ENCODE data around the gene GALNT18. TPM values are rescaled to one million over a fixed set of nuclear protein-coding genes. Genes with fewer than 3 reads are reported as not detected.

Gene GALNT18
- total and polyA plus RNA-seq, 2 experiments from 2014 or later: 4.3 to 10.8 TPM

- no peak overlapping the region for H2AFZ ChIP-seq
- no peak overlapping the region for H3K27ac Mint-ChIP-seq
- H3K4me3 Mint-ChIP-seq: no peak overlapping the region
- no peaks in the 10 kb centered on the region for H3K27me3 ChIP-seq (ENCODE audit: insufficient read depth)
- TF ChIP-seq NANOG (IDR thresholded peaks at IDR 0.05; ENCODE audit: borderline replicate concordance): no peak
- TF ChIP-seq EZH2phosphoT487 (IDR thresholded peaks at IDR 0.05; ENCODE audit: unreplicated experiment): no peak
- TF ChIP-seq STAT1 (IDR thresholded peaks at IDR 0.05; ENCODE audit: unreplicated experiment): no peak
- TF ChIP-seq ZNF114 (CRISPR knock-in tag; IDR thresholded peaks at IDR 0.05): no peak
- no peak for TF ChIP-seq EZH2 (IDR thresholded peaks at IDR 0.05; ENCODE audit: low read depth, unreplicated experiment)
- no peak for TF ChIP-seq POLR2AphosphoS5 (IDR thresholded peaks at IDR 0.05; ENCODE audit: low read depth)
- TF ChIP-seq ZNF331 (CRISPR knock-in tag; IDR thresholded peaks at IDR 0.05; ENCODE audit: low read depth): no peak
- TF ChIP-seq ZNF462 (CRISPR knock-in tag; IDR thresholded peaks at IDR 0.05): no peak
- TF ChIP-seq CREB1 (CRISPR knock-in tag; IDR thresholded peaks at IDR 0.05; ENCODE audit: low read depth): no peak
- TF ChIP-seq REST (IDR thresholded peaks at IDR 0.05; ENCODE audit: unreplicated experiment): no peak
- TF ChIP-seq CTCF (conservative IDR thresholded peaks at IDR 0.05; ENCODE audit: low read depth in 2 of 2): no peak
- TF ChIP-seq ETS1 (IDR thresholded peaks at IDR 0.05): no peak
- no peak for TF ChIP-seq JUNB (IDR thresholded peaks at IDR 0.05; ENCODE audit: unreplicated experiment)
- no peaks in the 10 kb centered on the region for H3K79me2 ChIP-seq (replicated peaks; ENCODE audit: insufficient read depth)
- H3K36me3 Mint-ChIP-seq (ENCODE audit: low read depth): no peaks in the 10 kb centered on the region; the same call in 2 of the 3 replicates
- H3K4me1 ChIP-seq (ENCODE audit: insufficient read depth): no peaks in the 10 kb centered on the region
- H4K20me1 ChIP-seq (replicated peaks; ENCODE audit: insufficient read depth): no peaks in the 10 kb centered on the region
- H3K9me3 Mint-ChIP-seq: no peaks in the 10 kb centered on the region; the same call in 1 of the 3 replicates
- H3K9me2 ChIP-seq (ENCODE audit: insufficient read depth): no peaks in the 10 kb centered on the region
- no peak overlapping the region for H3K4me3 ChIP-seq
- no peak for DNase-seq (ENCODE audit: low spot score)
- no peak overlapping the region for H3K27ac ChIP-seq (ENCODE audit: low read depth)
- H3K27me3 Mint-ChIP-seq (ENCODE audit: insufficient read depth, low read depth, poor library complexity): peaks cover 5% of the 10 kb centered on the region
- no peaks in the 10 kb centered on the region for H3K36me3 ChIP-seq (ENCODE audit: insufficient read depth)
- H3K4me2 ChIP-seq: no peak overlapping the region
- H3K4me1 Mint-ChIP-seq: peaks cover 2% of the 10 kb centered on the region; the same call in 1 of the 3 replicates
- no peaks in the 10 kb centered on the region for H3F3A ChIP-seq (replicated peaks; ENCODE audit: low read depth)
- no peak for ATAC-seq
These were observed 171.0 kb downstream of the GALNT18 start for GRCh38 chr11:11450744-11451362.
